H9 (cell line): ENCODE data around the gene CD226. TPM values are rescaled to one million over a fixed set of nuclear protein-coding genes. Genes with fewer than 3 reads are reported as not detected.

Experiments
- DNase-seq: peaks from one replicate; pipeline ENCODE4 v3.0.0-alpha.2; 2017
- H2AFZ ChIP-seq: one replicate; pipeline ENCODE4 v1.6.1; 2013; ENCODE audit warnings: mild to moderate bottlenecking, low read length, control low read depth, moderate library complexity
- H2AK5ac ChIP-seq: 2 replicates; pipeline ENCODE4 v1.6.1; 2013; ENCODE audit warnings: low read length, control low read depth, mixed read lengths; ENCODE audit not compliant: insufficient read length
- H2BK120ac ChIP-seq: one replicate; pipeline ENCODE4 v1.6.1; 2013; ENCODE audit warnings: low read depth, mild to moderate bottlenecking, low read length, control low read depth, inconsistent platforms; ENCODE audit not compliant: poor library complexity, severe bottlenecking
- H2BK12ac ChIP-seq: 2 replicates; pipeline ENCODE4 v1.6.1; 2013; ENCODE audit warnings: low read length, control low read depth, mixed read lengths, low read depth; ENCODE audit not compliant: insufficient read length
- H2BK15ac ChIP-seq: 2 replicates; pipeline ENCODE4 v1.6.1; 2013; ENCODE audit warnings: low read depth, low read length, control low read depth
- H2BK20ac ChIP-seq: one replicate; pipeline ENCODE4 v1.6.1; 2013; ENCODE audit warnings: low read depth, mild to moderate bottlenecking, low read length, control low read depth, inconsistent platforms; ENCODE audit not compliant: poor library complexity, severe bottlenecking
- H2BK5ac ChIP-seq: 2 replicates; pipeline ENCODE4 v1.6.1; 2013; ENCODE audit warnings: low read length, control low read depth, mixed read lengths; ENCODE audit not compliant: insufficient read length
- H3K14ac ChIP-seq: 2 replicates; pipeline ENCODE4 v1.6.1; 2013; ENCODE audit warnings: low read length, control low read depth; ENCODE audit not compliant: insufficient read depth
- H3K18ac ChIP-seq: 2 replicates; pipeline ENCODE4 v1.6.1; 2013; ENCODE audit warnings: low read depth, mild to moderate bottlenecking, mixed read lengths, low read length, control low read depth; ENCODE audit not compliant: insufficient read length
- H3K23ac ChIP-seq: 2 replicates; pipeline ENCODE4 v1.6.1; 2013; ENCODE audit warnings: low read length, control low read depth, mixed read lengths, low read depth; ENCODE audit not compliant: insufficient read length
- H3K23me2 ChIP-seq: 2 replicates; pipeline ENCODE4 v1.6.1; 2013; ENCODE audit warnings: low read depth, mild to moderate bottlenecking, mixed read lengths, low read length, control low read depth; ENCODE audit not compliant: insufficient read length, poor library complexity, severe bottlenecking
- H3K27ac ChIP-seq: 2 replicates; pipeline ENCODE4 v1.5.1; 2013; ENCODE audit warnings: low read length, control low read depth, mixed read lengths, low read depth; ENCODE audit not compliant: insufficient read length
- H3K27me3 ChIP-seq: 2 replicates; pipeline ENCODE4 v1.6.1; 2013; ENCODE audit warnings: low read length, control low read depth, inconsistent platforms; ENCODE audit not compliant: insufficient read depth
- H3K4ac ChIP-seq: 2 replicates; pipeline ENCODE4 v1.6.1; 2013; ENCODE audit warnings: low read depth, mild to moderate bottlenecking, control low read depth, inconsistent platforms, low read length, moderate library complexity
- H3K4me1 ChIP-seq: 2 replicates; pipeline ENCODE4 v1.6.1; 2013; ENCODE audit warnings: low read length, control low read depth, inconsistent platforms; ENCODE audit not compliant: insufficient read depth
- H3K4me2 ChIP-seq: 2 replicates; pipeline ENCODE4 v1.6.1; 2013; ENCODE audit warnings: low read length, control low read depth, mixed read lengths; ENCODE audit not compliant: insufficient read length, insufficient read depth
- H3K56ac ChIP-seq: 2 replicates; pipeline ENCODE4 v1.6.1; 2013; ENCODE audit warnings: low read depth, mild to moderate bottlenecking, mixed read lengths, low read length, control low read depth; ENCODE audit not compliant: insufficient read length
- H3K79me1 ChIP-seq: 2 replicates; pipeline ENCODE4 v1.6.1; 2013; ENCODE audit warnings: low read depth, mild to moderate bottlenecking, moderate library complexity, low read length, control low read depth, inconsistent platforms; ENCODE audit not compliant: insufficient read depth, poor library complexity, severe bottlenecking
- H3K79me2 ChIP-seq: 2 replicates; pipeline ENCODE4 v1.6.1; 2013; ENCODE audit warnings: low read length, control low read depth, inconsistent platforms; ENCODE audit not compliant: insufficient read depth
- H3K9ac ChIP-seq: 2 replicates; pipeline ENCODE4 v1.6.1; 2013; ENCODE audit warnings: low read length, control low read depth, mixed read lengths; ENCODE audit not compliant: insufficient read length; ENCODE audit errors: extremely low read depth
- H3K9me3 ChIP-seq: one replicate; pipeline ENCODE4 v1.6.1; 2013; ENCODE audit warnings: low read depth, low read length, inconsistent platforms; ENCODE audit not compliant: control insufficient read depth
- H3T11ph ChIP-seq: one replicate; pipeline ENCODE4 v1.6.1; 2013; ENCODE audit warnings: mild to moderate bottlenecking, low read length, control low read depth, inconsistent platforms
- H4K20me1 ChIP-seq: one replicate; pipeline ENCODE4 v1.6.1; 2013; ENCODE audit not compliant: control insufficient read depth, insufficient read length, insufficient read depth
- H4K5ac ChIP-seq: 2 replicates; pipeline ENCODE4 v1.6.1; 2013; ENCODE audit warnings: low read depth, mild to moderate bottlenecking, mixed read lengths, low read length, control low read depth; ENCODE audit not compliant: insufficient read length
- H4K8ac ChIP-seq: replicated peaks from 2 replicates; pipeline ENCODE4 v1.6.1; 2013; ENCODE audit warnings: low read length, control low read depth, mixed read lengths, low read depth; ENCODE audit not compliant: insufficient read length
- H4K91ac ChIP-seq: 2 replicates; pipeline ENCODE4 v1.6.1; 2013; ENCODE audit warnings: low read depth, mild to moderate bottlenecking, moderate library complexity, mixed read lengths, low read length, control low read depth; ENCODE audit not compliant: insufficient read length
- H3K27ac Mint-ChIP-seq, 3 experiments: 2 replicates in 2 of 3; 3 replicates in 1 of 3; pipeline ENCODE4 v1.8.0; 2020 to 2021; ENCODE audit warnings: mixed read lengths in 3 of 3, mild to moderate bottlenecking in 1 of 3, moderate library complexity in 1 of 3
- H3K27me3 Mint-ChIP-seq: 2 replicates; pipeline ENCODE4 v1.8.0; 2021; ENCODE audit warnings: low read depth, mild to moderate bottlenecking, moderate library complexity, mixed read lengths
- H3K36me3 Mint-ChIP-seq, 3 experiments: 2 replicates in 2 of 3; 3 replicates in 1 of 3; pipeline ENCODE4 v1.8.0; 2020 to 2021; ENCODE audit warnings: low read depth in 3 of 3, mixed read lengths in 3 of 3; ENCODE audit not compliant: insufficient read depth in 1 of 3
- H3K4me1 Mint-ChIP-seq, 2 experiments: 2 replicates each; pipeline ENCODE4 v1.8.0; 2020; ENCODE audit warnings: mixed read lengths in 2 of 2
- H3K4me3 Mint-ChIP-seq, 2 experiments: 2 replicates in 1 of 2; 3 replicates in 1 of 2; pipeline ENCODE4 v1.8.0; 2020 to 2021; ENCODE audit warnings: mild to moderate bottlenecking in 2 of 2, mixed read lengths in 2 of 2, moderate library complexity in 1 of 2
- H3K9me3 Mint-ChIP-seq, 2 experiments: 2 replicates in 1 of 2; 3 replicates in 1 of 2; pipeline ENCODE4 v1.8.0; 2020; ENCODE audit warnings: mild to moderate bottlenecking in 2 of 2, mixed read lengths in 2 of 2, moderate library complexity in 1 of 2
- WGBS: extraction: QIAGEN DNeasy Blood & Tissue Kit; methylation state at CpG from one replicate; pipeline ENCODE4 v1.1.7; 2013; ENCODE audit warnings: missing lambda C conversion rate, low lambda C conversion rate, mixed read lengths; ENCODE audit not compliant: insufficient read length; ENCODE audit errors: extremely low coverage; 5-methylcytosine and 5-hydroxymethylcytosine counted together
- total RNA-seq: library from RNA; stranded (reverse); gene quantifications from 2 replicates; pipeline ENCODE4 v1.2.1, GENCODE V29; 2021
- TF ChIP-seq, protein P1 (sequence below): fragments of 200-600 bp; sonication (generic); conservative IDR thresholded peaks from 3 replicates; pipeline ENCODE4 v1.8.0; 2021; ENCODE audit warnings: antibody characterized with exemption, mild to moderate bottlenecking

CD226 gene
- total RNA-seq, 1 experiment from 2014 or later = not detected

- Histone ChIP-seq H3K14ac (no peak overlapping the region), H3K23me2 (no peaks in the 10 kb centered on the region), H4K91ac (no peak overlapping the region), H3K27ac (no peak overlapping the region), H3K18ac (no peak overlapping the region), H4K8ac (no peak overlapping the region), H2AK5ac (no peak overlapping the region), H3K79me2 (no peaks in the 10 kb centered on the region), H3K56ac (no peak overlapping the region), H3K23ac (no peak overlapping the region), H3K79me1 (no peaks in the 10 kb centered on the region), H2BK120ac (no peak overlapping the region), H3K4me2 (no peak overlapping the region), H3K27me3 (no peaks in the 10 kb centered on the region), H2BK15ac (no peak overlapping the region), H4K20me1 (no peaks in the 10 kb centered on the region), H2AFZ (no peak overlapping the region), H3K9me3 (no peaks in the 10 kb centered on the region), H3K4me1 (no peaks in the 10 kb centered on the region), H3K4ac (no peak overlapping the region), H3T11ph (no peak overlapping the region), H2BK20ac (no peak overlapping the region), H2BK12ac (no peak overlapping the region), H4K5ac (no peak overlapping the region), H2BK5ac (no peak overlapping the region), H3K9ac (no peak overlapping the region)
- Mint-ChIP-seq H3K4me1 (no peaks in the 10 kb centered on the region), H3K4me3 (no peak overlapping the region), H3K27ac (no peak overlapping the region), H3K9me3 (0 out of 5 replicates have a peak, but pooled peaks cover 0 to 3% of the 10 kb centered on the region in 2 experiments), H3K27me3 (no peaks in the 10 kb centered on the region), H3K36me3 (no peaks in the 10 kb centered on the region)
- no peak for DNase-seq
- WGBS = no CpG with 5 or more reads among the region's 20 CpGs
- TF ChIP-seq, protein P1, sequence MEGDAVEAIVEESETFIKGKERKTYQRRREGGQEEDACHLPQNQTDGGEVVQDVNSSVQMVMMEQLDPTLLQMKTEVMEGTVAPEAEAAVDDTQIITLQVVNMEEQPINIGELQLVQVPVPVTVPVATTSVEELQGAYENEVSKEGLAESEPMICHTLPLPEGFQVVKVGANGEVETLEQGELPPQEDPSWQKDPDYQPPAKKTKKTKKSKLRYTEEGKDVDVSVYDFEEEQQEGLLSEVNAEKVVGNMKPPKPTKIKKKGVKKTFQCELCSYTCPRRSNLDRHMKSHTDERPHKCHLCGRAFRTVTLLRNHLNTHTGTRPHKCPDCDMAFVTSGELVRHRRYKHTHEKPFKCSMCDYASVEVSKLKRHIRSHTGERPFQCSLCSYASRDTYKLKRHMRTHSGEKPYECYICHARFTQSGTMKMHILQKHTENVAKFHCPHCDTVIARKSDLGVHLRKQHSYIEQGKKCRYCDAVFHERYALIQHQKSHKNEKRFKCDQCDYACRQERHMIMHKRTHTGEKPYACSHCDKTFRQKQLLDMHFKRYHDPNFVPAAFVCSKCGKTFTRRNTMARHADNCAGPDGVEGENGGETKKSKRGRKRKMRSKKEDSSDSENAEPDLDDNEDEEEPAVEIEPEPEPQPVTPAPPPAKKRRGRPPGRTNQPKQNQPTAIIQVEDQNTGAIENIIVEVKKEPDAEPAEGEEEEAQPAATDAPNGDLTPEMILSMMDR = no peak
Observed at GRCh38 chr18:69956665-69957620, 9.3 kb upstream of the CD226 start.
